Measurements from ENCODE around the gene HS3ST5.

GRCh38 chr6:114344971-114345275 is 2.1 kb upstream of the HS3ST5 start:
- TF ChIP-seq CTCF (IDR thresholded peaks at IDR 0.05; ENCODE audit: extremely low read depth in 1 of 2, insufficient read depth in 1 of 2, low read depth in 1 of 2, low read length in 2 of 2), result no peak
- no peak for TF ChIP-seq POLR2AphosphoS5 (IDR thresholded peaks at IDR 0.05; ENCODE audit: insufficient read depth, low read depth, low read length)
- TF ChIP-seq MYC (IDR thresholded peaks at IDR 0.05; ENCODE audit: low read depth, low read length), result no peak
- TF ChIP-seq EZH2 (IDR thresholded peaks at IDR 0.05; ENCODE audit: borderline replicate concordance, low read depth, low read length, severe bottlenecking), result no peak
- no peak for TF ChIP-seq POLR2A (IDR thresholded peaks at IDR 0.05; ENCODE audit: low read depth, low read length)
